ENCODE measurements around the gene KLRC3.

- TF ChIP-seq CTCF (conservative IDR thresholded peaks at IDR 0.05 in 1 of 2, IDR thresholded peaks at IDR 0.05 in 1 of 2; ENCODE audit: low read depth in 1 of 2, low read length in 2 of 2) = no peak
- no peak for TF ChIP-seq EZH2 (IDR thresholded peaks at IDR 0.05; ENCODE audit: low read length, missing control alignments)
These were observed 50.6 kb downstream of the KLRC3 start for GRCh38 chr12:10369557-10370415.

Data from fibroblast of lung (primary cell).